Effector CD8-positive, alpha-beta T cell (primary cell): ENCODE measurements around the gene POLD4.
"Not testable (repeated sequence)": the region's sequence is repeated elsewhere in the genome, so short reads cannot be mapped to it uniquely, and the experiment has no call there.

Experiments
- DNase-seq: peaks from one replicate; lab custom pipeline; 2025; lab: John Stamatoyannopoulos, UW
- total RNA-seq, 4 experiments: gene quantifications; one replicate each; lab custom pipeline; 2026; lab: John Stamatoyannopoulos, UW

The POLD4 gene
- total RNA-seq, result 5.9 to 17.8 (median 8.0) reads per million in 4 experiments

GRCh38 chr11:67353317-67354074, at the start of gene POLD4:
POLD4 (minus strand) TSS chr11:67353546; CDS start chr11:67353399, 147 bp downstream.
- DNase-seq, result peak; percentile 94

- DNase-seq, result not testable (repeated sequence)
These were observed 49.7 kb upstream of the POLD4 start for GRCh38 chr11:67403085-67403484.

GRCh38 chr11:67402192-67402839, 49.0 kb upstream of the POLD4 start:
- DNase-seq, result not testable (repeated sequence)

GRCh38 chr11:67401495-67402191, 48.3 kb upstream of the POLD4 start, which contains the start of gene PPP1CA:
PPP1CA (minus strand) TSS chr11:67401858; CDS start chr11:67401782, 76 bp downstream.
- peak; percentile 88 for DNase-seq

GRCh38 chr11:67400942-67401494, 47.7 kb upstream of the POLD4 start:
- no peak for DNase-seq

GRCh38 chr11:67400251-67400941, 47.0 kb upstream of the POLD4 start:
- DNase-seq, result no peak

GRCh38 chr11:67398661-67399563, 45.6 kb upstream of the POLD4 start:
- DNase-seq, result no peak

- no peak for DNase-seq
These were observed 44.8 kb upstream of the POLD4 start for GRCh38 chr11:67397986-67398660.

GRCh38 chr11:67397536-67397935, 44.2 kb upstream of the POLD4 start:
- DNase-seq, result no peak

- DNase-seq, result no peak
These were observed 43.4 kb upstream of the POLD4 start for GRCh38 chr11:67396587-67397389.

- no peak for DNase-seq
These were observed 42.9 kb upstream of the POLD4 start for GRCh38 chr11:67396259-67396581.

- DNase-seq, result no peak
These were observed 42.4 kb upstream of the POLD4 start for GRCh38 chr11:67395555-67396258.

- DNase-seq, result no peak
These were observed 40.6 kb upstream of the POLD4 start for GRCh38 chr11:67393990-67394389.

- DNase-seq, result no peak
These were observed 40.1 kb upstream of the POLD4 start for GRCh38 chr11:67393437-67393836.

GRCh38 chr11:67392183-67392715, 38.9 kb upstream of the POLD4 start:
- no peak for DNase-seq

GRCh38 chr11:67391304-67392182, 38.2 kb upstream of the POLD4 start, which contains the start of gene RAD9A:
RAD9A (plus strand) TSS chr11:67391986; CDS start chr11:67392045, 59 bp downstream.
- DNase-seq, result peak; percentile 90

GRCh38 chr11:67390947-67391303, 37.6 kb upstream of the POLD4 start:
- no peak for DNase-seq
